H9 (cell line): ENCODE results near the gene YEATS2. TPM values are rescaled to one million over a fixed set of nuclear protein-coding genes. Genes with fewer than 3 reads are reported as not detected.

Experiments used
- DNase-seq: peaks from one replicate; pipeline ENCODE4 v3.0.0-alpha.2; 2017
- H2AFZ ChIP-seq: one replicate; pipeline ENCODE4 v1.6.1; 2013; ENCODE audit warnings: mild to moderate bottlenecking, low read length, control low read depth, moderate library complexity
- H2AK5ac ChIP-seq: 2 replicates; pipeline ENCODE4 v1.6.1; 2013; ENCODE audit warnings: low read length, control low read depth, mixed read lengths; ENCODE audit not compliant: insufficient read length
- H2BK120ac ChIP-seq: one replicate; pipeline ENCODE4 v1.6.1; 2013; ENCODE audit warnings: low read depth, mild to moderate bottlenecking, low read length, control low read depth, inconsistent platforms; ENCODE audit not compliant: poor library complexity, severe bottlenecking
- H2BK12ac ChIP-seq: 2 replicates; pipeline ENCODE4 v1.6.1; 2013; ENCODE audit warnings: low read length, control low read depth, mixed read lengths, low read depth; ENCODE audit not compliant: insufficient read length
- H2BK15ac ChIP-seq: 2 replicates; pipeline ENCODE4 v1.6.1; 2013; ENCODE audit warnings: low read depth, low read length, control low read depth
- H2BK20ac ChIP-seq: one replicate; pipeline ENCODE4 v1.6.1; 2013; ENCODE audit warnings: low read depth, mild to moderate bottlenecking, low read length, control low read depth, inconsistent platforms; ENCODE audit not compliant: poor library complexity, severe bottlenecking
- H2BK5ac ChIP-seq: 2 replicates; pipeline ENCODE4 v1.6.1; 2013; ENCODE audit warnings: low read length, control low read depth, mixed read lengths; ENCODE audit not compliant: insufficient read length
- H3K14ac ChIP-seq: 2 replicates; pipeline ENCODE4 v1.6.1; 2013; ENCODE audit warnings: low read length, control low read depth; ENCODE audit not compliant: insufficient read depth
- H3K18ac ChIP-seq: 2 replicates; pipeline ENCODE4 v1.6.1; 2013; ENCODE audit warnings: low read depth, mild to moderate bottlenecking, mixed read lengths, low read length, control low read depth; ENCODE audit not compliant: insufficient read length
- H3K23ac ChIP-seq: 2 replicates; pipeline ENCODE4 v1.6.1; 2013; ENCODE audit warnings: low read length, control low read depth, mixed read lengths, low read depth; ENCODE audit not compliant: insufficient read length
- H3K23me2 ChIP-seq: 2 replicates; pipeline ENCODE4 v1.6.1; 2013; ENCODE audit warnings: low read depth, mild to moderate bottlenecking, mixed read lengths, low read length, control low read depth; ENCODE audit not compliant: insufficient read length, poor library complexity, severe bottlenecking
- H3K27ac ChIP-seq: 2 replicates; pipeline ENCODE4 v1.5.1; 2013; ENCODE audit warnings: low read length, control low read depth, mixed read lengths, low read depth; ENCODE audit not compliant: insufficient read length
- H3K27me3 ChIP-seq: 2 replicates; pipeline ENCODE4 v1.6.1; 2013; ENCODE audit warnings: low read length, control low read depth, inconsistent platforms; ENCODE audit not compliant: insufficient read depth
- H3K4ac ChIP-seq: 2 replicates; pipeline ENCODE4 v1.6.1; 2013; ENCODE audit warnings: low read depth, mild to moderate bottlenecking, control low read depth, inconsistent platforms, low read length, moderate library complexity
- H3K4me1 ChIP-seq: 2 replicates; pipeline ENCODE4 v1.6.1; 2013; ENCODE audit warnings: low read length, control low read depth, inconsistent platforms; ENCODE audit not compliant: insufficient read depth
- H3K4me2 ChIP-seq: 2 replicates; pipeline ENCODE4 v1.6.1; 2013; ENCODE audit warnings: low read length, control low read depth, mixed read lengths; ENCODE audit not compliant: insufficient read length, insufficient read depth
- H3K56ac ChIP-seq: 2 replicates; pipeline ENCODE4 v1.6.1; 2013; ENCODE audit warnings: low read depth, mild to moderate bottlenecking, mixed read lengths, low read length, control low read depth; ENCODE audit not compliant: insufficient read length
- H3K79me1 ChIP-seq: 2 replicates; pipeline ENCODE4 v1.6.1; 2013; ENCODE audit warnings: low read depth, mild to moderate bottlenecking, moderate library complexity, low read length, control low read depth, inconsistent platforms; ENCODE audit not compliant: insufficient read depth, poor library complexity, severe bottlenecking
- H3K79me2 ChIP-seq: 2 replicates; pipeline ENCODE4 v1.6.1; 2013; ENCODE audit warnings: low read length, control low read depth, inconsistent platforms; ENCODE audit not compliant: insufficient read depth
- H3K9ac ChIP-seq: 2 replicates; pipeline ENCODE4 v1.6.1; 2013; ENCODE audit warnings: low read length, control low read depth, mixed read lengths; ENCODE audit not compliant: insufficient read length; ENCODE audit errors: extremely low read depth
- H3K9me3 ChIP-seq: one replicate; pipeline ENCODE4 v1.6.1; 2013; ENCODE audit warnings: low read depth, low read length, inconsistent platforms; ENCODE audit not compliant: control insufficient read depth
- H3T11ph ChIP-seq: one replicate; pipeline ENCODE4 v1.6.1; 2013; ENCODE audit warnings: mild to moderate bottlenecking, low read length, control low read depth, inconsistent platforms
- H4K20me1 ChIP-seq: one replicate; pipeline ENCODE4 v1.6.1; 2013; ENCODE audit not compliant: control insufficient read depth, insufficient read length, insufficient read depth
- H4K5ac ChIP-seq: 2 replicates; pipeline ENCODE4 v1.6.1; 2013; ENCODE audit warnings: low read depth, mild to moderate bottlenecking, mixed read lengths, low read length, control low read depth; ENCODE audit not compliant: insufficient read length
- H4K8ac ChIP-seq: replicated peaks from 2 replicates; pipeline ENCODE4 v1.6.1; 2013; ENCODE audit warnings: low read length, control low read depth, mixed read lengths, low read depth; ENCODE audit not compliant: insufficient read length
- H4K91ac ChIP-seq: 2 replicates; pipeline ENCODE4 v1.6.1; 2013; ENCODE audit warnings: low read depth, mild to moderate bottlenecking, moderate library complexity, mixed read lengths, low read length, control low read depth; ENCODE audit not compliant: insufficient read length
- H3K27ac Mint-ChIP-seq, 3 experiments: 2 replicates in 2 of 3; 3 replicates in 1 of 3; pipeline ENCODE4 v1.8.0; 2020 to 2021; ENCODE audit warnings: mixed read lengths in 3 of 3, mild to moderate bottlenecking in 1 of 3, moderate library complexity in 1 of 3
- H3K27me3 Mint-ChIP-seq: 2 replicates; pipeline ENCODE4 v1.8.0; 2021; ENCODE audit warnings: low read depth, mild to moderate bottlenecking, moderate library complexity, mixed read lengths
- H3K36me3 Mint-ChIP-seq, 3 experiments: 2 replicates in 2 of 3; 3 replicates in 1 of 3; pipeline ENCODE4 v1.8.0; 2020 to 2021; ENCODE audit warnings: low read depth in 3 of 3, mixed read lengths in 3 of 3; ENCODE audit not compliant: insufficient read depth in 1 of 3
- H3K4me1 Mint-ChIP-seq, 2 experiments: 2 replicates each; pipeline ENCODE4 v1.8.0; 2020; ENCODE audit warnings: mixed read lengths in 2 of 2
- H3K4me3 Mint-ChIP-seq, 2 experiments: 2 replicates in 1 of 2; 3 replicates in 1 of 2; pipeline ENCODE4 v1.8.0; 2020 to 2021; ENCODE audit warnings: mild to moderate bottlenecking in 2 of 2, mixed read lengths in 2 of 2, moderate library complexity in 1 of 2
- H3K9me3 Mint-ChIP-seq, 2 experiments: 2 replicates in 1 of 2; 3 replicates in 1 of 2; pipeline ENCODE4 v1.8.0; 2020; ENCODE audit warnings: mild to moderate bottlenecking in 2 of 2, mixed read lengths in 2 of 2, moderate library complexity in 1 of 2
- CTCF ChIP-seq: fragments of 200-600 bp; sonication (generic); conservative IDR thresholded peaks from 3 replicates; pipeline ENCODE4 v1.8.0; 2021; ENCODE audit warnings: antibody characterized with exemption, mild to moderate bottlenecking
- WGBS: extraction: QIAGEN DNeasy Blood & Tissue Kit; methylation state at CpG from one replicate; pipeline ENCODE4 v1.1.7; 2013; ENCODE audit warnings: missing lambda C conversion rate, low lambda C conversion rate, mixed read lengths; ENCODE audit not compliant: insufficient read length; ENCODE audit errors: extremely low coverage; 5-methylcytosine and 5-hydroxymethylcytosine counted together
- total RNA-seq: library from RNA; stranded (reverse); gene quantifications from 2 replicates; pipeline ENCODE4 v1.2.1, GENCODE V29; 2021

Gene YEATS2
- total RNA-seq, 1 experiment from 2014 or later, result 40.3 TPM

DNA sequence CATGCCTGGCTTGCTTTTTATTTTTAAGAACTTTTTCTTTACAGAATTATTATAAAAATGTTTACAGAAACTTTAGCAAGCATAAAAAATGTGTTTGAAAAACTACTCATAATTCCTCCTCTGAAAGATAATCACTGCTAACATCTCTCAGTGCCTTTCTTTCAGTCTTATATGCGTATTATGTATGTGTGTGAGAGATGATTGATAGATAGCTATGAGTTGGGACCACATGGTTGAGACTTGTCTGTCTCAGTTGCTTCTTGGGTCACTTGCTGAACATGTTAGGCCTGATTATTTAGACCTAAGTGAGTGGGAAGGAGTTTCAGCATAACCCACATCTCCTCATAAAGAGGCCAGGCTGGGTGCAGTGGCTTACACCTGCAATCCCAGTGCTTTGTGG, 116.6 kb downstream of the YEATS2 start:
- Histone ChIP-seq H2BK12ac (no peak overlapping the region), H3K18ac (no peak overlapping the region), H3K9me3 (no peaks in the 10 kb centered on the region), H3K9ac (no peak overlapping the region), H3K23me2 (no peaks in the 10 kb centered on the region), H4K5ac (no peak overlapping the region), H3K4ac (no peak overlapping the region), H4K20me1 (no peaks in the 10 kb centered on the region), H3K4me1 (no peaks in the 10 kb centered on the region), H3K56ac (no peak overlapping the region), H2BK120ac (no peak overlapping the region), H3K14ac (no peak overlapping the region), H3T11ph (no peak overlapping the region), H2BK20ac (no peak overlapping the region), H2AFZ (no peak overlapping the region), H3K27me3 (no peaks in the 10 kb centered on the region), H3K23ac (no peak overlapping the region), H2BK5ac (no peak overlapping the region), H4K91ac (no peak overlapping the region), H4K8ac (no peak overlapping the region), H2BK15ac (no peak overlapping the region), H2AK5ac (no peak overlapping the region), H3K4me2 (no peak overlapping the region), H3K79me1 (no peaks in the 10 kb centered on the region), H3K27ac (no peak overlapping the region), H3K79me2 (no peaks in the 10 kb centered on the region)
- no CpG with 5 or more reads among the region's 1 CpG for WGBS
- H3K27me3 Mint-ChIP-seq, result no peaks in the 10 kb centered on the region; the same call in none of the 2 replicates
- peaks cover 11 to 63% (median 50%) of the 10 kb centered on the region in 3 experiments; a peak in 6 of 7 replicates for H3K36me3 Mint-ChIP-seq
- no peak overlapping the region; a peak in 1 of 7 replicates for H3K27ac Mint-ChIP-seq
- DNase-seq, result no peak
- 0 out of 4 replicates have a peak, but pooled peaks cover 0 to 1% of the 10 kb centered on the region in 2 experiments for H3K4me1 Mint-ChIP-seq
- no peak for TF ChIP-seq CTCF
- no peak overlapping the region for H3K4me3 Mint-ChIP-seq
- H3K9me3 Mint-ChIP-seq, result no peaks in the 10 kb centered on the region
